ENCODE results near the gene VPS37D. TPM values are rescaled to one million over a fixed set of nuclear protein-coding genes. Genes with fewer than 3 reads are reported as not detected.
A peak's percentile ranks its signal among the peaks of the same experiment; 100 is the strongest.
"Not testable (repeated sequence)": the region's sequence is repeated elsewhere in the genome, so short reads cannot be mapped to it uniquely, and the experiment has no call there.

Gene VPS37D
- 3.1 TPM for polyA plus RNA-seq (2013, experiment 1 of 2; ENCODE audit: insufficient read length)
- 3.2 TPM for polyA plus RNA-seq (2013, experiment 2 of 2; ENCODE audit: insufficient read length)

DNA sequence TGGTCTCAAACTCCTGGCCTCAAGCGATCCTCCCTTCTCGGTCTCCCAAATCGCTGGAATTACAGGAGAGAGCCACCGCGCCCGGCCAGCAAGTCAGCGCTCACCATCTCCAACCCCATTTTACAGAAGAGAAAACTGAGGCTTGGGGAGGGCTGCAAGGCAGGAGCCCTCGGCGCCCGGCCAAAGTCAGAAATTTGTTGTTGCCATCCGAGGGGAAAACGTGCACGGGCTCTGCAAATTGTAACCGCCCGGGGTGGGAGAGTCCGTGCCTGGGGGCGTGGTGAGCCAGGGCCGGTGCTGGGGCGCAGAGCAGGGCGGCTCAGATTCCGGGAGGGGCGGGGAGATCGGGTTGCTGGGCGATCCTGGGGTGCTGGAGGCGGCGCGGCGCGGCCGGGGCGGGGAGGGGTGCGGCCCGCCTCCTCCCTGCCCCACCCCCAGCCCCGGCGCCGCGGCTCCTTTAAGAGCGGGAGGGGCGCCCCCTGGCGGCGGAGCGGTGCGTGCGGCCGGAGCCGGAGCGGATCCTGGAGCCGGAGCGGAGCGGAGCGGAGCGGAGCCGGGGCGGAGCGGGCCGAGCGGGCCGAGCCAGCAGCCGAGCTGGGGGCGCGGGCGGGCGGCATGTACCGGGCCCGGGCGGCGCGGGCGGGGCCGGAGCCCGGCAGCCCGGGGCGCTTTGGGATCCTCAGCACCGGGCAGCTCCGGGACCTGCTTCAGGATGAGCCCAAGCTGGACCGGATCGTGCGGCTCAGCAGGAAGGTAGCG is at the start of gene VPS37D:
Gene VPS37D (plus strand): TSS at position 488 of the 759 bp plus-strand sequence. CDS start 128 bp downstream, at position 616.
- peak; percentile 89 for DNase-seq

- no peak for DNase-seq
Measured at GRCh38 chr7:73618538-73618937, 49.1 kb upstream of the VPS37D start.

DNA sequence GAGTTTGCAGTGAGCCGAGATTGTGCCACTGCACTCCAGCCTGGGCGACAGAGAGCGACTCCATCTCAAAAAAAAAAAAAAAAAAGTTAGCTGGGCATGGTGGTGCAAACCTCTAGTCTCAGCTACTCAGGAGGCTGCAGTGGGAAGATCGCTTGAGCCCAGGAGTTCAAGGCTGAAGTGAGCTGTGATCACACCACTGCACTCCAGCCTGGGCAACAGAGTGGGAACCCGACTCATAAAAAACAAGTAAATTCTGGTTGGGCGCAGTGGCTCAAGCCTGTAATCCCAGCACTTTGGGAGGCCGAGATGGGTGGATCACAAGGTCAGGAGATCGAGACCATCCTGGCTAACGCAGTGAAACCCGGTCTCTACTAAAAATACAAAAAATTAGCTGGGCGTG is 48.2 kb upstream of the VPS37D start:
- DNase-seq = not testable (repeated sequence)

DNA sequence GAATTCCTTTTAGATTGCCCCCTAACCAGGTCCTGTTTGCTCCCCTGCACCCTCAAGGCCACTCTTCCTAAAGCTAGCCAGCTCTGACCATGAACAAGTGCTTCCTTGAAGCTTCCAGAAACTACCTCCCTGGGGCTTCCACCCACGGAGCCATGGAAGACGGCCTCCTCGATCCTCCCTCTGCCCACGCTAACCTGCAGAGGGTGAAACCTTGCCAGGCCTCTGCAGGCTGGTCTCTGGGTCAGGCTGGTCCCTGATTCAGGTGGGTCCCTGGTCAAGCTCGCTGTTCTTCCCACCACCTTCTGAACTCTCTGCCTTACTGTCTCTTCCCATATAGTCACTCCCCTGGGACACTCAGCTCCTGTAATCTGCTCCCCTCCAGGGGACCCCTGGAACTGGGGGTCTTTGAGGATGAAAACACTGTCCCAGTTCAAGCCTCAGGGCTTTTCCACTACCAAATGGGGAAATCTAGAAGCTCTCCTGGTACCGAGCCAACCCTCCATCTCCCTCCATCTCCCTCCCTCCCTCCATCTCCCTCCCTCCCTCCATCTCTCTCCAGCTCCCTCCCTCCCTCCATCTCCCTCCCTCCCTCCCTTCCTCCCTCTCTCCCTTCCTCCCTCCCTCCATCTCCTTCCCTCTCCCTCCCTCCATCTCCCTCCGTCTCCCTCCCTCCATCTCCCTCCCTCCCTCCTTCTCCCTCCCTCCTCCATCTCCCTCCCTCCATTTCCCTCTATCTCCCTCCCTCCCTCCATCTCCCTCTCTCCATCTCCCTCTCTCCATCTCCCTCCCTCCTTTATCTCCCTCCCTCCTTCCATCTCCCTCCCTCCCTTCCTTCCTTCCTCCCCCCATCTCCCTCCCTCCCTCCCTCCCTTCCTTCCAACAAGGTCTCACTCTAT is 46.2 kb upstream of the VPS37D start:
- DNase-seq = no peak

DNA sequence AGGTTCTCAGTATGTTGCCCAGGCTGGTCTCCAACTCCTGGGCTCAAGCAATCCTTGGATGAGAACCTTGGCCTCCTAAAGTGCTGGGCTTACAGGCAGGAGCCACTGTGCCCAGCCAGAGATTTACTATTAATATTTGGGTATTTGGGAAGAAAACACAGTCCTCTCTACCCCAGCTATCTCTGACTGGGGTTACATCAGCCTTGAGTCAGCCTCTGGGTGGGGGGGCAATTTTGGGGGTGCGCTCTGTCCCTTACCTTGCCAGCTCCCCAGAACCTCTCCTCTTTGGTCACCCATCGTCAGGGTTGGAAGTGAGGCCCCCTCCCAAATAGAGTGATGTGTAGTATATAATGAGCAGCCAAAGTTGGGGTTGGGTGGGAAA is 45.1 kb upstream of the VPS37D start:
- DNase-seq = no peak

DNA sequence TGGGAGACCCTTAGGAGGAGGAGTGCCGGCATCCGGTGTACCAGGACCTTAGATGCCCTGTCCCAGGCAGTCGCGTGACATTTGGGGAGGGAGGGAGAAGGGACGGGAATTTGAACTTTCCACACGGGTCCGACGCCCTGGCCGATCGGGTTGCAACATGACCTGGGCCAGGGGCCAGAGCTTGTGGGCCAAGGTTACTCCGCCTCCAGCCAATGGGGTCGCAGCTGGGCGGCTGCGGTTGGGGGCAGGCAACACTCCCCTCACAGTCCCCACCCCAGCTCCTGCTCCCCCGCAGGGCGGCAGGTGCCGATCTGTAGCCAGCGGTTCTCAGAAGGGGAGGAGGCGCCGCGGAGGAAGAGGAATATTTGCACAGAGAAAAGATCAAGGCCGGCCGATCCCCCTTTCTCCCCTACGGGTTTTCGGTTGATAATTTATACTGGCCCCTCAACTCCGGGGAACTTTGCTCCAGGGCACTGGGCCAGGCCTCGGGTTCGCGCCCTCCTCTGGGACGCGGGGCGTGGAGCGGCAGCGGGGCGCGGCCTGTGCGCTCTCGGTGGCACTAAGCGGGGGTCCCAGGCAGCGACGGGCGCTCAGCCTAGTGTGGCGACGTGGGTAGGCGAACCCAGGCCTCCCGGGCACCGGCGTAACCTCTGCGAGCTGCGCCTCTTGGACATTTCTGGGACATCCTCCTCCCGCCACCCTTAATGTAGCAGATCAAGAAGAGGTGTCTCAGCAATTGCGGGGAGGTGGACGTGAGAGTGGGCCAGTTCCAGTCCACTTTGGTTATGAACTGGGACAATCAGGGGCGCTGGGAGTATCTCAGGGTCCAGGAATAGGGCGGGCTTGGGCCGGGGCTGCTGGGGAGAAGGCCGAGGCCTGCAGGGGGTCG is 44.5 kb upstream of the VPS37D start:
- no peak for DNase-seq

GRCh38 chr7:73623798-73624668 is 43.6 kb upstream of the VPS37D start, which contains the start of gene MLXIPL:
MLXIPL (minus strand) TSS chr7:73624522; CDS start chr7:73624492, 30 bp downstream.
- peak; percentile 53 for DNase-seq

GRCh38 chr7:73624669-73625001 is 43.0 kb upstream of the VPS37D start:
- DNase-seq = no peak

DNA sequence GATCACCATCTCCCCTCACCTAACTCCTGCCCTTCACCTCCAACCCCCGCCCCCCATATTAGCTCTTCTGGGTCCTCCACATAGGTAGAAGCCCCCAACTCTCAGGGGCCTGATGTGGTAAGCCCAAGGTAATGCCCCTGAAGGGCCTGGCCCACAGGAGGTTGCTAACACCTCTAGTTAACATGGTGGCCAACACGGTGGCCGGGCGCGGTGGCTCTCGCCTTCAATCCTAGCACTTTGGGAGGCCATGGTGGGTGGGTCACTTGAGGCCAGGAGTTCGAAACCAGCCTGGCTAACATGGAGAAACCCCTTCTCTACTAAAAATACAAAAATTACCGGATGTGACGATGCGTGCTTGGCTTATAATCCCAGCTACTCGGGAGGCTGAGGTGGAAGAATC is 42.4 kb upstream of the VPS37D start:
- DNase-seq = no peak

DNA sequence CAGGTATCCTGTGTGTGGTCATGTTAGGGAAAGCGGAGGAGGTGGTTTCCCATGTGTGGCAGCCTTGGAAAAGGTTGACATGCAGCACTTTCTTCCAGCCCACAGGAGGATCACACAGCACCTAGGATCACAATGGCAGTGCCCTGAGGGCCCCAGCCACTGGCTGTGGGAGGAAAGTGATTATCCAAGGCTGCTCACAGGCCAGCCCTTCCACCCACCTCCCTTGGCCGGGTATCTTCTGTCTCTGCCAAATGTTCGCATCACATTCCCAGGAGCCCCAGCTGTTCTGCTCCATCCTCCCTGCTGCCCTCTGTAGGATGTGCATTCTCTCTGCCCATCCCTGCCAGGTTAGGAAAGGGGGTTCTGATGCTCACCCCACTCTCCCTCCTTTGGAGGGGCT is 40.8 kb upstream of the VPS37D start:
- DNase-seq = no peak

- no peak for DNase-seq
Measured at GRCh38 chr7:73628504-73628903, 39.1 kb upstream of the VPS37D start.

DNA sequence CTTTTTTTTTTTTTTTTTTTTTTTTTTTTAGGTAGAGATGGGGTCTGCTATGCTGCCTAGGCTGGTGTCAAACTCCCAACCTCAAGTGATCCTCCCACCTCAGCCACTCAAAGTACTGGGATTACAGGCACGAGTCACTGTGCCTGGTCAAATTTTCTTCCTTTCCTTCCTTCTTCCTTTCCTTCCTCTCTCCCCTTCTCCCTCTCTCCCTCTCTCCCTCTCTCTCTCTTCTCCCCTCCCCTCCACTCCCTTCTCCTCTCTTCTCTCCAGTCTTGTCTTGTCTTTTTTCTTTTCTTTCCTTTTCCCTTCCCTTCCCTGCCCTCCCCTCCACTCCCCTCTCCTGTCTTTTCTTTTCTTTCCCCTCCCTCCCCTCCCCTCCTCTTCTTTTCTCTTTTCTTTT is 36.1 kb upstream of the VPS37D start:
- no peak for DNase-seq

GRCh38 chr7:73633323-73633722 is 34.3 kb upstream of the VPS37D start:
- DNase-seq = no peak

- no peak for DNase-seq
Measured at GRCh38 chr7:73633844-73634243, 33.8 kb upstream of the VPS37D start.

DNA sequence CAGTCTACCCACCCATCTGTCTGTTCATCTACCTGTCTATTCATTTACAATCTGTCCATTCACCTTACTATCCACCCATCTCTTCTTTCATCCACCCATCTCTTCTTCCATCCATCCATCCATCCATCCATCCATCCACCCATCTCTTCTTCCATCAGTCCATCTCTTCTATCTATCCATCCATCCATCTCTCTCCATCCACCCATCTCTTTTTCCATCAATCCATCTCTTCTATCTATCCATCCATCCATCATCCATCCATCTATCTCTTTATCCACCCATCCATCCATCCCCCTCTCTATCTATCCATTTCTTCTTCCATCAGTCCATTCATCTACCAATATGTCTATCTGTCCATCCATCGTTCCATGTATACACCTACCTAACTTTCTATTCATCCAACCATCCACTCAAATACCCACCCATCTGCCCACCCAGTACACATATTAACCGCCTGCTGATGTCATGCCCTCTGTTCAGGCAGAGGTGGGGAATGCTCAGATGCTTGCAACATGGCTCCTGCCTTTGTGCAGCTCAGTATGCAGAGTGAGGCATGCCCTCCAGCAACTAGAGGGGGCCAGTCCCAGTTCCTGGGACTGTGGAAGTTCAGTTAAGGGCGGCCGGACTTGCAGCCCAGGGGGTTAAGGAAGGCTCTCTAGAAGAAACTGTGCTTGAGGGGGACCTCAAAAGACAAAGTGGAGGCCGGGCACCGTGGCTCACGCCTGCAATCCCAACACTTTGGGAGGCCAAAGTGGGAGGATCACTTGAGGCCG is 32.0 kb upstream of the VPS37D start:
- DNase-seq = no peak

DNA sequence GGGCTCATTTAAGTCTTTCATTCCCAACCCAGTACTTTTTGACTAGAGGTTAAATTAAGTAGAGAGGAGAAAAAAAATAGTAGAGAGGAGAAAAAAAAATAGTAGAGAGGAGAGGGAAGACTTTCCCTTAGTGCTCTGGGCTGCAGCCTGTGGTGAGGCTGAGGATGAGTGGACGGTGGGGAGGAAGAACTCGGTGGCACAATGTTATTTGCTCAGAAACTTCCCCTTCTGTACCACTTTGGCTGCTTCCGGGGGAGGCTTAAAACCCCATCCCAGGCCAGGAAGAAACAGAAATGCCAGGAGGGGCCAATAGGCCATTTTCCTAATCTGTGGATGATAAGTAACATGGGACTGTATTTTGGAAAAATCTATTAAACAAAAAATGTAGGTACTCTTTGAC is 28.7 kb upstream of the VPS37D start:
- no peak for DNase-seq

- DNase-seq = peak; percentile 19
Measured at GRCh38 chr7:73642834-73643233, 24.8 kb upstream of the VPS37D start.

GRCh38 chr7:73644688-73645286 is 22.8 kb upstream of the VPS37D start:
- peak; percentile 8 for DNase-seq

DNA sequence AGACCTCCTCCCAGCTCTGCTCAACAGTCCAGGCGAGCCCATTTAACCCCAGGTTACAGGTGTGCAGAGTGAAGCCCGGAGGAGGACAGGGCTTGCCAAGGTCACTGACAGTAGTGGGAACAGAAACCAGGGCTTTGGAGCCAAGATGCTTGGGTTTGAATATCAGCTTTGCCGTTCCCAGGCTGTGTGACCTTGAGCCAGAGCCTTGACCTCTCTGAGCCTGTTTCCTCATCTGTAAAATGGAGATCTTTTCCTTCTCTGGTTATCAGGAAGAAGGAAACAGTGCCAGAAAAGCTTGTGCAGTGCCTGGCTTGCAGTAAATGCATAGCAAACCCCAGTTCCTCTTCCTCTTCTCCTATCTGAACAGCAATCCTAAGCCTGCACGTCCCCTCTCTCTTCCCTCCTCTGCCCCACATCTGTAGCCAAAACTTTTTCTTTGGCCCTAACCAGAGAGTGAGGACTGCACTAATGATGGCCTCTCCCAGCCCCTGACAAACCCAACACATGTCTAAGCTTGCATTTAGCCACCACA is 21.9 kb upstream of the VPS37D start:
- no peak for DNase-seq

All from fibroblast of skin of scalp (primary cell).